Parathyroid adenoma (tissue), 2 donors: Measurements from ENCODE around the gene DNM3.

Source experiments
- H2AFZ ChIP-seq: fragments of 300-600 bp; sonication (generic); one replicate; pipeline ENCODE4 v1.7.0; 2017; ENCODE audit warnings: antibody characterized with exemption, mild to moderate bottlenecking
- H3K27ac ChIP-seq: fragments of 300-600 bp; sonication (generic); one replicate; pipeline ENCODE4 v1.7.0; 2017
- H3K27me3 ChIP-seq: fragments of 300-600 bp; sonication (generic); one replicate; pipeline ENCODE4 v1.7.0; 2017; ENCODE audit warnings: low read length; ENCODE audit not compliant: control insufficient read depth, insufficient read depth
- H3K36me3 ChIP-seq: fragments of 300-600 bp; sonication (generic); one replicate; pipeline ENCODE4 v1.7.0; 2017; ENCODE audit warnings: low read length; ENCODE audit not compliant: control insufficient read depth, insufficient read depth
- H3K4me1 ChIP-seq: fragments of 300-600 bp; sonication (generic); one replicate; pipeline ENCODE4 v1.7.0; 2017; ENCODE audit warnings: control low read depth
- H3K4me2 ChIP-seq: fragments of 300-600 bp; sonication (generic); one replicate; pipeline ENCODE4 v1.7.0; 2017; ENCODE audit warnings: low read length
- H3K4me3 ChIP-seq: fragments of 300-600 bp; sonication (generic); one replicate; pipeline ENCODE4 v1.7.0; 2017; ENCODE audit warnings: low read depth, low read length
- H3K79me2 ChIP-seq: fragments of 300-600 bp; sonication (generic); one replicate; pipeline ENCODE4 v1.7.0; 2017; ENCODE audit warnings: control low read depth
- H3K9ac ChIP-seq: fragments of 300-600 bp; sonication (generic); one replicate; pipeline ENCODE4 v1.7.0; 2017; ENCODE audit warnings: mild to moderate bottlenecking
- H3K9me3 ChIP-seq: fragments of 300-600 bp; sonication (generic); one replicate; pipeline ENCODE4 v1.7.0; 2017; ENCODE audit warnings: low read length; ENCODE audit not compliant: control insufficient read depth
- CTCF ChIP-seq: fragments of 300-600 bp; sonication (generic); IDR thresholded peaks from one replicate; pipeline ENCODE4 v1.7.0; 2017; ENCODE audit warnings: antibody characterized with exemption, mild to moderate bottlenecking
- donor health status: primary hyperparathyroidism.

DNM3 gene

GRCh38 chr1:172179918-172180317, 338.6 kb downstream of the DNM3 start:
- Histone ChIP-seq H3K36me3 (no peaks in the 10 kb centered on the region), H3K9ac (no peak overlapping the region), H2AFZ (peak overlapping the region; percentile 51), H3K27me3 (no peaks in the 10 kb centered on the region), H3K79me2 (no peaks in the 10 kb centered on the region), H3K4me3 (no peak overlapping the region), H3K4me1 (peaks cover 7% of the 10 kb centered on the region), H3K4me2 (no peak overlapping the region), H3K9me3 (no peaks in the 10 kb centered on the region), H3K27ac (no peak overlapping the region)
- TF ChIP-seq CTCF, result no peak

- TF ChIP-seq CTCF, result no peak
- peak overlapping the region; percentile 63 for H3K27ac ChIP-seq
- H3K79me2 ChIP-seq, result no peaks in the 10 kb centered on the region
- no peaks in the 10 kb centered on the region for H3K36me3 ChIP-seq
- no peak overlapping the region for H3K9ac ChIP-seq
- H3K4me3 ChIP-seq, result peak overlapping the region; percentile 6
- peak overlapping the region; percentile 30 for H3K4me2 ChIP-seq
- no peaks in the 10 kb centered on the region for H3K27me3 ChIP-seq
- H3K4me1 ChIP-seq, result peaks cover 7% of the 10 kb centered on the region
- peak overlapping the region; percentile 51 for H2AFZ ChIP-seq
- no peaks in the 10 kb centered on the region for H3K9me3 ChIP-seq
These were observed 339.4 kb downstream of the DNM3 start for GRCh38 chr1:172180501-172181285.

- Histone ChIP-seq H3K4me2 (no peak overlapping the region), H3K27ac (no peak overlapping the region), H3K36me3 (no peaks in the 10 kb centered on the region), H3K9ac (no peak overlapping the region), H3K9me3 (no peaks in the 10 kb centered on the region), H3K4me3 (no peak overlapping the region), H3K79me2 (no peaks in the 10 kb centered on the region), H2AFZ (no peak overlapping the region), H3K27me3 (no peaks in the 10 kb centered on the region), H3K4me1 (peaks cover 7% of the 10 kb centered on the region)
- no peak for TF ChIP-seq CTCF
These were observed 343.4 kb downstream of the DNM3 start for GRCh38 chr1:172184506-172185191.

- Histone ChIP-seq H3K9me3 (no peaks in the 10 kb centered on the region), H3K4me3 (no peak overlapping the region), H3K27ac (no peak overlapping the region), H3K27me3 (no peaks in the 10 kb centered on the region), H3K79me2 (no peaks in the 10 kb centered on the region), H2AFZ (no peak overlapping the region), H3K4me1 (peaks cover 7% of the 10 kb centered on the region), H3K9ac (no peak overlapping the region), H3K36me3 (no peaks in the 10 kb centered on the region), H3K4me2 (no peak overlapping the region)
- TF ChIP-seq CTCF, result no peak
These were observed 343.9 kb downstream of the DNM3 start for GRCh38 chr1:172185211-172185610.
